Renal pelvis (tissue), 3 donors: ENCODE measurements around the gene TNN. TPM values are rescaled to one million over a fixed set of nuclear protein-coding genes. Genes with fewer than 3 reads are reported as not detected.

Experiments used
- polyA plus RNA-seq, 3 donors: library from polyadenylated mRNA; unstranded; fragments of 120-200 nt; gene quantifications; one replicate each; pipeline ENCODE4 v1.2.1, GENCODE V29; 2013; ENCODE audit not compliant: insufficient read length in 3 of 3

Gene TNN
- polyA plus RNA-seq, 3 donors, result 2.4 to 3.1 (median 2.5) TPM

Other genes starting within 250 kb of the TNN start
- 100 to 1,000 TPM in 2 of 3 donors, 10 to 100 TPM in 1; 97.0 to 133 (median 109) TPM for gene CACYBP, start 67.9 kb upstream of the TNN start, polyA plus RNA-seq
- 10 to 100 TPM; 46.4 to 49.1 (median 47.2) TPM for gene MRPS14, start 44.4 kb upstream of the TNN start, polyA plus RNA-seq
- 10 to 100 TPM; 13.6 to 16.5 (median 14.1) TPM for gene KIAA0040, start 124.9 kb downstream of the TNN start, polyA plus RNA-seq